GM12891 (cell line): ENCODE data around the gene SGF29.

Experiments
- DNase-seq: peaks from one replicate; pipeline ENCODE4 v3.0.0; 2011; ENCODE audit warnings: low spot score; ENCODE audit not compliant: insufficient read length
- FAIRE-seq: peaks from 2 replicates; lab custom pipeline; 2011; peaks lifted over from hg19 to GRCh38; lab: Jason Lieb, UNC
- PAX5 ChIP-seq: IDR thresholded peaks from 2 replicates; pipeline ENCODE4 v1.6.1; 2011; ENCODE audit warnings: low read length, moderate library complexity, mild to moderate bottlenecking; ENCODE audit not compliant: insufficient read depth, severe bottlenecking
- POLR2A ChIP-seq: IDR thresholded peaks from 2 replicates; pipeline ENCODE4 v1.6.1; 2011; ENCODE audit warnings: low read depth, low read length, control low read depth
- POLR2AphosphoS5 ChIP-seq: IDR thresholded peaks from 2 replicates; pipeline ENCODE4 v1.6.1; 2011; ENCODE audit warnings: low read depth, low read length, control low read depth
- POU2F2 ChIP-seq: IDR thresholded peaks from 2 replicates; pipeline ENCODE4 v1.6.1; 2011; ENCODE audit warnings: low read depth, mild to moderate bottlenecking, control low read depth, low read length, moderate library complexity
- SPI1 ChIP-seq: IDR thresholded peaks from 2 replicates; pipeline ENCODE4 v1.6.1; 2011; ENCODE audit warnings: low read depth, low read length, control low read depth
- TAF1 ChIP-seq: IDR thresholded peaks from 2 replicates; pipeline ENCODE4 v1.6.1; 2011; ENCODE audit warnings: low read depth, low read length, control low read depth

The SGF29 gene

GRCh38 chr16:28567292-28567691, 13.6 kb downstream of the SGF29 start:
- TF ChIP-seq POLR2A: no peak
- no peak for TF ChIP-seq TAF1
- no peak for TF ChIP-seq POU2F2
- no peak for TF ChIP-seq PAX5
- TF ChIP-seq POLR2AphosphoS5: no peak
- no peak for TF ChIP-seq SPI1
- no peak for FAIRE-seq
- DNase-seq: no peak

GRCh38 chr16:28569021-28569420, 15.3 kb downstream of the SGF29 start:
- FAIRE-seq: no peak
- no peak for DNase-seq
- TF ChIP-seq POLR2AphosphoS5 (no peak), POU2F2 (no peak), TAF1 (no peak), SPI1 (no peak), POLR2A (no peak), PAX5 (no peak)

- no peak for TF ChIP-seq PAX5
- TF ChIP-seq POU2F2: no peak
- no peak for TF ChIP-seq SPI1
- TF ChIP-seq POLR2A: no peak
- TF ChIP-seq POLR2AphosphoS5: no peak
- no peak for TF ChIP-seq TAF1
- FAIRE-seq: no peak
- DNase-seq: no peak
These were observed 16.4 kb downstream of the SGF29 start for GRCh38 chr16:28569968-28570752.

- no peak for FAIRE-seq
- no peak for DNase-seq
- TF ChIP-seq POU2F2 (no peak), POLR2AphosphoS5 (no peak), POLR2A (no peak), TAF1 (no peak), SPI1 (no peak), PAX5 (no peak)
These were observed 19.2 kb downstream of the SGF29 start for GRCh38 chr16:28572696-28573510.

- DNase-seq: no peak
These were observed 20.3 kb downstream of the SGF29 start for GRCh38 chr16:28573738-28574718.

GRCh38 chr16:28574925-28575324, 21.2 kb downstream of the SGF29 start:
- FAIRE-seq: no peak
- no peak for DNase-seq
- no peak for TF ChIP-seq POLR2A
- no peak for TF ChIP-seq TAF1
- TF ChIP-seq POU2F2: no peak
- TF ChIP-seq SPI1: no peak

More at GRCh38 chr16:28573738-28574718, 20.3 kb downstream of the SGF29 start:
- FAIRE-seq: no peak
- TF ChIP-seq POU2F2: no peak
- TF ChIP-seq SPI1: no peak
- no peak for TF ChIP-seq POLR2A
- TF ChIP-seq TAF1: no peak

GRCh38 chr16:28575446-28576109, 21.9 kb downstream of the SGF29 start:
- DNase-seq: no peak
- no peak for FAIRE-seq

GRCh38 chr16:28580726-28581315, 27.1 kb downstream of the SGF29 start:
- FAIRE-seq: no peak
- DNase-seq: no peak
- no peak for TF ChIP-seq PAX5
- no peak for TF ChIP-seq SPI1
- TF ChIP-seq TAF1: no peak
- TF ChIP-seq POLR2A: no peak
- no peak for TF ChIP-seq POLR2AphosphoS5
- no peak for TF ChIP-seq POU2F2

More at GRCh38 chr16:28575446-28576109, 21.9 kb downstream of the SGF29 start:
- no peak for TF ChIP-seq POLR2A
- no peak for TF ChIP-seq POLR2AphosphoS5
- TF ChIP-seq SPI1: no peak
- TF ChIP-seq PAX5: no peak
- TF ChIP-seq POU2F2: no peak
- TF ChIP-seq TAF1: no peak
